H1 (cell line): Measurements from ENCODE around the gene C1RL. TPM values are rescaled to one million over a fixed set of nuclear protein-coding genes. Genes with fewer than 3 reads are reported as not detected.

ENCODE experiments used
- CTBP2 ChIP-seq: IDR thresholded peaks from 2 replicates; pipeline ENCODE4 v1.7.0; 2011; ENCODE audit warnings: borderline replicate concordance, mild to moderate bottlenecking, moderate library complexity, mixed read lengths, low read length; ENCODE audit not compliant: insufficient read depth, insufficient read length
- CTCF ChIP-seq, 3 experiments: IDR thresholded peaks; 1 replicate in 2 of 3; 2 replicates in 1 of 3; pipeline versions ENCODE4 v1.5.1 to v1.6.1; 2011; ENCODE audit warnings: low read length in 3 of 3, mild to moderate bottlenecking in 3 of 3, inconsistent platforms in 2 of 3, low read depth in 1 of 3, moderate library complexity in 1 of 3; ENCODE audit not compliant: insufficient read depth in 1 of 3; ENCODE audit errors: control extremely low read depth in 1 of 3
- E2F6 ChIP-seq: IDR thresholded peaks from 2 replicates; pipeline ENCODE4 v1.6.1; 2012; ENCODE audit warnings: inconsistent platforms
- FOSL1 ChIP-seq: IDR thresholded peaks from 2 replicates; pipeline ENCODE4 v1.6.1; 2011; ENCODE audit warnings: mild to moderate bottlenecking, low read depth, low read length, moderate library complexity; ENCODE audit not compliant: insufficient read depth
- GTF2F1 ChIP-seq: IDR thresholded peaks from 2 replicates; pipeline ENCODE4 v1.6.1; 2012; ENCODE audit warnings: low read depth, low read length, improper control_type of control experiment, borderline replicate concordance
- NRF1 ChIP-seq: IDR thresholded peaks from 2 replicates; pipeline ENCODE4 v1.6.1; 2011; ENCODE audit warnings: mild to moderate bottlenecking, low read depth, low read length, improper control_type of control experiment
- POLR2AphosphoS5 ChIP-seq: IDR thresholded peaks from 2 replicates; pipeline ENCODE4 v1.6.1; 2011; ENCODE audit warnings: low read depth, low read length
- POU5F1 ChIP-seq: IDR thresholded peaks from 2 replicates; pipeline ENCODE4 v1.6.1; 2011; ENCODE audit warnings: low read depth, mild to moderate bottlenecking, low read length, moderate library complexity
- SIN3A ChIP-seq, 2 experiments: IDR thresholded peaks in 1 of 2; conservative IDR thresholded peaks in 1 of 2; 2 replicates each; pipeline ENCODE4 v1.6.1; 2011 to 2012; ENCODE audit warnings: low read length in 2 of 2, improper control_type of control experiment in 1 of 2, low read depth in 1 of 2, mild to moderate bottlenecking in 1 of 2
- SIRT6 ChIP-seq: IDR thresholded peaks from one replicate; pipeline ENCODE4 v1.7.1; 2012; ENCODE audit warnings: low read length, inconsistent platforms
- polyA plus RNA-seq, 7 experiments: library from polyadenylated mRNA; depleted of rRNA in 3 of 7; stranded (reverse) in 5 of 7; unstranded in 2 of 7; fragments of >200 nt in 5 of 7; fragments of 200-250 nt in 2 of 7; gene quantifications; 1 replicate in 5 of 7; 2 replicates in 1 of 7; 4 replicates in 1 of 7; pipeline versions ENCODE4 v1.2.1 to v1.2.3, GENCODE V29; 2011 to 2013; ENCODE audit warnings: missing spikeins in 2 of 7, mixed read lengths in 2 of 7
- total RNA-seq: library from RNA; stranded (reverse); fragmentation: NEBNext Ultra II Directional; extraction: Animal tissue kit (Norgen Biotek cat#: 25700); gene quantifications from 2 replicates; pipeline ENCODE4 v1.2.1, GENCODE V29; 2021
- TF ChIP-seq, protein P1 (sequence below): IDR thresholded peaks from 2 replicates; pipeline ENCODE4 v1.6.1; 2011; ENCODE audit warnings: low read depth, mild to moderate bottlenecking, low read length; ENCODE audit not compliant: insufficient read depth

C1RL gene
- total and polyA plus RNA-seq, 2 of the 8 experiments (the other 6 are each of a cell fraction or from before 2014, with no cell fraction given), result 11.4 to 15.5 TPM

- TF ChIP-seq CTCF (IDR thresholded peaks at IDR 0.05; ENCODE audit: control extremely low read depth in 1 of 3, insufficient read depth in 1 of 3, low read depth in 1 of 3, low read length in 3 of 3) (no peak), POLR2AphosphoS5 (no peak), SIN3A (conservative IDR thresholded peaks at IDR 0.05 in 1 of 2, IDR thresholded peaks at IDR 0.05 in 1 of 2; ENCODE audit: low read depth in 1 of 2, low read length in 2 of 2) (no peak), CTBP2 (no peak), POU5F1 (no peak), E2F6 (no peak), FOSL1 (no peak), NRF1 (no peak), SIRT6 (no peak), GTF2F1 (no peak)
- TF ChIP-seq, protein P1, sequence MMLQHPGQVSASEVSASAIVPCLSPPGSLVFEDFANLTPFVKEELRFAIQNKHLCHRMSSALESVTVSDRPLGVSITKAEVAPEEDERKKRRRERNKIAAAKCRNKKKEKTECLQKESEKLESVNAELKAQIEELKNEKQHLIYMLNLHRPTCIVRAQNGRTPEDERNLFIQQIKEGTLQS, result no peak
Measured at GRCh38 chr12:7127916-7128626, 19.1 kb upstream of the C1RL start (continued).
